H1 (cell line): ENCODE results near the gene WHAMM. TPM values are rescaled to one million over a fixed set of nuclear protein-coding genes. Genes with fewer than 3 reads are reported as not detected.

Experiments
- CTCF ChIA-PET: fragments of 300-600 bp; sonication (Branson Sonifier 250); formaldehyde crosslinking; loops from one replicate; lab custom pipeline; 2021; ENCODE audit not compliant: partially characterized antibody; lab: Charles Lee
- POLR2A ChIA-PET: fragments of 300-600 bp; sonication (Branson Sonifier 250); formaldehyde crosslinking; loops from one replicate; lab custom pipeline; 2021; ENCODE audit warnings: inconsistent platforms; ENCODE audit not compliant: partially characterized antibody; lab: Charles Lee
- DNase-seq, 2 experiments: peaks; one replicate each; pipeline versions ENCODE4 v3.0.0 to v3.0.0-alpha.2; 2010 to 2022; ENCODE audit warnings: low spot score in 2 of 2, low read depth in 1 of 2, mixed read lengths in 1 of 2
- FAIRE-seq: peaks from 2 replicates; lab custom pipeline; 2011; peaks lifted over from hg19 to GRCh38; lab: Jason Lieb, UNC
- H2AFZ ChIP-seq: 2 replicates; pipeline ENCODE4 v1.8.1; 2012; ENCODE audit warnings: low read length, inconsistent platforms
- H2AK5ac ChIP-seq: 2 replicates; pipeline ENCODE4 v1.6.1; 2013; ENCODE audit warnings: low read depth, low read length
- H2BK120ac ChIP-seq: replicated peaks from 2 replicates; pipeline ENCODE3; 2013; ENCODE audit warnings: low read depth, low read length, inconsistent platforms
- H2BK12ac ChIP-seq: 2 replicates; pipeline ENCODE4 v1.6.1; 2013; ENCODE audit warnings: low read depth, low read length
- H2BK15ac ChIP-seq: 2 replicates; pipeline ENCODE4 v1.6.1; 2013; ENCODE audit warnings: low read length
- H2BK20ac ChIP-seq: 2 replicates; pipeline ENCODE4 v1.6.1; 2013; ENCODE audit warnings: low read length
- H2BK5ac ChIP-seq: 2 replicates; pipeline ENCODE4 v1.6.1; 2013; ENCODE audit warnings: low read depth, low read length
- H3K14ac ChIP-seq: 2 replicates; pipeline ENCODE4 v1.6.1; 2013; ENCODE audit warnings: inconsistent platforms; ENCODE audit not compliant: insufficient read length
- H3K18ac ChIP-seq: 2 replicates; pipeline ENCODE4 v1.6.1; 2013; ENCODE audit warnings: low read length; ENCODE audit errors: extremely low read depth
- H3K23ac ChIP-seq: 2 replicates; pipeline ENCODE4 v1.6.1; 2013; ENCODE audit warnings: inconsistent platforms; ENCODE audit not compliant: insufficient read length
- H3K23me2 ChIP-seq: 2 replicates; pipeline ENCODE4 v1.6.1; 2013; ENCODE audit warnings: low read depth, low read length
- H3K27ac ChIP-seq: 2 replicates; pipeline ENCODE4 v1.6.1; 2011; ENCODE audit warnings: low read depth, low read length, inconsistent platforms
- H3K27me3 ChIP-seq, 4 experiments: replicated peaks in 1 of 4; 1 replicate in 1 of 4; 2 replicates in 3 of 4; pipeline versions ENCODE4 v1.6.1 to v1.8.1; 2011 to 2013; ENCODE audit warnings: low read length in 3 of 4, mild to moderate bottlenecking in 3 of 4, inconsistent platforms in 2 of 4, mixed read lengths in 2 of 4, moderate library complexity in 1 of 4; ENCODE audit not compliant: control insufficient read depth in 3 of 4, insufficient read depth in 3 of 4; ENCODE audit errors: extremely low read depth in 1 of 4
- H3K36me3 ChIP-seq, 4 experiments: 2 replicates each; pipeline versions ENCODE4 v1.6.1 to v1.8.1; 2011 to 2013; ENCODE audit warnings: mild to moderate bottlenecking in 4 of 4, low read length in 3 of 4, moderate library complexity in 2 of 4, control low read depth in 1 of 4, inconsistent platforms in 1 of 4; ENCODE audit not compliant: insufficient read depth in 4 of 4, control insufficient read depth in 2 of 4
- H3K4ac ChIP-seq: replicated peaks from 2 replicates; pipeline ENCODE3; 2013; ENCODE audit warnings: low read length, low read depth, mixed read lengths, inconsistent platforms; ENCODE audit not compliant: insufficient read length
- H3K4me1 ChIP-seq, 4 experiments: replicated peaks in 1 of 4; 1 replicate in 1 of 4; 2 replicates in 3 of 4; pipeline versions ENCODE4 v1.6.1 to v1.8.1; 2011 to 2013; ENCODE audit warnings: low read length in 3 of 4, inconsistent platforms in 2 of 4, mixed read lengths in 1 of 4; ENCODE audit not compliant: insufficient read depth in 4 of 4, control insufficient read depth in 3 of 4
- H3K4me2 ChIP-seq, 2 experiments: 2 replicates each; pipeline versions ENCODE4 v1.6.1 to v1.8.1; 2011 to 2013; ENCODE audit warnings: low read depth in 2 of 2, low read length in 2 of 2, control low read depth in 1 of 2, inconsistent platforms in 1 of 2, mild to moderate bottlenecking in 1 of 2; ENCODE audit not compliant: insufficient read depth in 1 of 2
- H3K4me3 ChIP-seq, 4 experiments: fragments of 200-600, 300-600 bp in 1 of 4; sonication (generic), shearing (Covaris generic), sonication (Bioruptor Twin) in 1 of 4; 2 replicates each; pipeline versions ENCODE4 v1.5.1 to v1.8.1; 2011 to 2016; ENCODE audit warnings: low read length in 4 of 4, low read depth in 3 of 4, control low read depth in 2 of 4, inconsistent platforms in 2 of 4, mild to moderate bottlenecking in 2 of 4, mixed read lengths in 1 of 4, moderate library complexity in 1 of 4; ENCODE audit not compliant: insufficient read depth in 2 of 4; ENCODE audit errors: extremely low read depth in 1 of 4
- H3K56ac ChIP-seq: replicated peaks from 2 replicates; pipeline ENCODE3; 2013; ENCODE audit warnings: low read depth, mild to moderate bottlenecking, mixed read lengths, low read length, inconsistent platforms; ENCODE audit not compliant: insufficient read length
- H3K79me1 ChIP-seq: 2 replicates; pipeline ENCODE4 v1.6.1; 2013; ENCODE audit warnings: low read depth, low read length, control low read depth
- H3K79me2 ChIP-seq, 2 experiments: 2 replicates each; pipeline versions ENCODE4 v1.6.1 to v1.8.1; 2012 to 2013; ENCODE audit warnings: low read length in 2 of 2, mild to moderate bottlenecking in 2 of 2, inconsistent platforms in 1 of 2; ENCODE audit not compliant: insufficient read depth in 2 of 2, control insufficient read depth in 1 of 2
- H3K9ac ChIP-seq, 4 experiments: replicated peaks in 1 of 4; 1 replicate in 1 of 4; 2 replicates in 3 of 4; pipeline versions ENCODE4 v1.6.1 to v1.8.1; 2011 to 2013; ENCODE audit warnings: low read depth in 3 of 4, low read length in 3 of 4, control low read depth in 2 of 4, mild to moderate bottlenecking in 2 of 4, moderate library complexity in 2 of 4, inconsistent platforms in 1 of 4; ENCODE audit errors: extremely low read depth in 1 of 4
- H3K9me3 ChIP-seq, 2 experiments: 2 replicates each; pipeline versions ENCODE4 v1.6.1 to v1.8.1; 2012 to 2013; ENCODE audit warnings: mild to moderate bottlenecking in 2 of 2, moderate library complexity in 2 of 2, control low read depth in 1 of 2, inconsistent platforms in 1 of 2, low read depth in 1 of 2, low read length in 1 of 2, mixed read lengths in 1 of 2; ENCODE audit not compliant: insufficient read depth in 2 of 2
- H4K20me1 ChIP-seq, 2 experiments: replicated peaks in 1 of 2; 2 replicates each; pipeline versions ENCODE3 to v1.8.1; 2011 to 2013; ENCODE audit warnings: inconsistent platforms in 2 of 2, low read length in 2 of 2, mild to moderate bottlenecking in 1 of 2; ENCODE audit not compliant: insufficient read depth in 2 of 2, control insufficient read depth in 1 of 2
- H4K5ac ChIP-seq: 2 replicates; pipeline ENCODE4 v1.6.1; 2013; ENCODE audit warnings: low read length, low read depth, mixed read lengths, inconsistent platforms; ENCODE audit not compliant: insufficient read length
- H4K8ac ChIP-seq: 2 replicates; pipeline ENCODE4 v1.8.0; 2013; ENCODE audit warnings: mild to moderate bottlenecking, moderate library complexity, low read length, inconsistent platforms; ENCODE audit not compliant: insufficient read depth; ENCODE audit errors: extremely low read depth
- H4K91ac ChIP-seq: replicated peaks from 2 replicates; pipeline ENCODE3; 2013; ENCODE audit warnings: low read length, mixed read lengths, inconsistent platforms; ENCODE audit not compliant: insufficient read length
- ASH2L ChIP-seq: fragments of 200-600, 300-600 bp; sonication (generic); IDR thresholded peaks from one replicate; pipeline ENCODE4 v1.7.1; 2017; ENCODE audit warnings: low read length
- CEBPB ChIP-seq: IDR thresholded peaks from 2 replicates; pipeline ENCODE4 v1.6.1; 2012; ENCODE audit warnings: low read depth, low read length
- CHD1 ChIP-seq: IDR thresholded peaks from 2 replicates; pipeline ENCODE4 v1.6.1; 2012; ENCODE audit warnings: low read depth, low read length, improper control_type of control experiment
- CHD2 ChIP-seq: IDR thresholded peaks from 2 replicates; pipeline ENCODE4 v1.6.1; 2012; ENCODE audit warnings: low read length, improper control_type of control experiment
- KDM5A ChIP-seq: fragments of 200-600 bp; IDR thresholded peaks from 2 replicates; pipeline ENCODE4 v1.7.1; 2012; ENCODE audit warnings: mild to moderate bottlenecking, low read length, inconsistent platforms, mixed read lengths
- MAFK ChIP-seq: IDR thresholded peaks from 2 replicates; pipeline ENCODE4 v1.6.1; 2012; ENCODE audit warnings: low read depth, mild to moderate bottlenecking, improper control_type of control experiment, low read length
- PHF8 ChIP-seq: fragments of 200-600 bp; sonication (generic); conservative IDR thresholded peaks from 2 replicates; pipeline ENCODE4 v1.7.1; 2012; ENCODE audit warnings: low read depth, mild to moderate bottlenecking, inconsistent platforms, low read length, moderate library complexity
- POLR2A ChIP-seq, 2 experiments: IDR thresholded peaks; 1 replicate in 1 of 2; 2 replicates in 1 of 2; pipeline ENCODE4 v1.6.1; 2011; ENCODE audit warnings: low read depth in 2 of 2, low read length in 2 of 2, mild to moderate bottlenecking in 2 of 2; ENCODE audit errors: control extremely low read depth in 1 of 2
- POLR2AphosphoS5 ChIP-seq: IDR thresholded peaks from 2 replicates; pipeline ENCODE4 v1.6.1; 2011; ENCODE audit warnings: low read depth, low read length
- RXRA ChIP-seq: IDR thresholded peaks from 2 replicates; pipeline ENCODE4 v1.6.1; 2011; ENCODE audit warnings: low read depth, mild to moderate bottlenecking, low read length, moderate library complexity; ENCODE audit not compliant: insufficient read depth
- SIX5 ChIP-seq: IDR thresholded peaks from 2 replicates; pipeline ENCODE4 v1.6.1; 2011; ENCODE audit warnings: mild to moderate bottlenecking, low read depth, low read length
- SP4 ChIP-seq: IDR thresholded peaks from 2 replicates; pipeline ENCODE4 v1.6.1; 2012; ENCODE audit warnings: low read length, inconsistent platforms
- SRF ChIP-seq: IDR thresholded peaks from 2 replicates; pipeline ENCODE4 v1.6.1; 2011; ENCODE audit warnings: mild to moderate bottlenecking, low read depth, low read length, moderate library complexity
- YY1 ChIP-seq: IDR thresholded peaks from 2 replicates; pipeline ENCODE4 v1.6.1; 2011; ENCODE audit warnings: low read depth, mild to moderate bottlenecking, low read length
- ZNF274 ChIP-seq: IDR thresholded peaks from 2 replicates; pipeline ENCODE4 v1.7.0; 2012; ENCODE audit warnings: low read length, borderline replicate concordance; ENCODE audit errors: extremely low read depth
- WGBS, 2 experiments: shearing (Covaris generic) in 1 of 2; methylation state at CpG; one replicate each; pipeline versions ENCODE4 v1.1.6 to v1.1.7; 2013 to 2015; ENCODE audit warnings: low lambda C conversion rate in 2 of 2, mixed read lengths in 2 of 2, inconsistent platforms in 1 of 2, low coverage in 1 of 2, missing lambda C conversion rate in 1 of 2; ENCODE audit not compliant: insufficient replicate concordance in 2 of 2, insufficient coverage in 1 of 2, insufficient read length in 1 of 2; ENCODE audit errors: extremely low coverage in 1 of 2, missing lambda C conversion rate in 1 of 2; 5-methylcytosine and 5-hydroxymethylcytosine counted together
- polyA plus RNA-seq, 7 experiments: library from polyadenylated mRNA; depleted of rRNA in 3 of 7; stranded (reverse) in 5 of 7; unstranded in 2 of 7; fragments of >200 nt in 5 of 7; fragments of 200-250 nt in 2 of 7; gene quantifications; 1 replicate in 5 of 7; 2 replicates in 1 of 7; 4 replicates in 1 of 7; pipeline versions ENCODE4 v1.2.1 to v1.2.3, GENCODE V29; 2011 to 2013; ENCODE audit warnings: missing spikeins in 2 of 7, mixed read lengths in 2 of 7
- total RNA-seq: library from RNA; stranded (reverse); fragmentation: NEBNext Ultra II Directional; extraction: Animal tissue kit (Norgen Biotek cat#: 25700); gene quantifications from 2 replicates; pipeline ENCODE4 v1.2.1, GENCODE V29; 2021

The WHAMM gene
- total and polyA plus RNA-seq, 2 of the 8 experiments (the other 6 are each of a cell fraction or from before 2014, with no cell fraction given) = 1.1 to 3.3 TPM

DNA sequence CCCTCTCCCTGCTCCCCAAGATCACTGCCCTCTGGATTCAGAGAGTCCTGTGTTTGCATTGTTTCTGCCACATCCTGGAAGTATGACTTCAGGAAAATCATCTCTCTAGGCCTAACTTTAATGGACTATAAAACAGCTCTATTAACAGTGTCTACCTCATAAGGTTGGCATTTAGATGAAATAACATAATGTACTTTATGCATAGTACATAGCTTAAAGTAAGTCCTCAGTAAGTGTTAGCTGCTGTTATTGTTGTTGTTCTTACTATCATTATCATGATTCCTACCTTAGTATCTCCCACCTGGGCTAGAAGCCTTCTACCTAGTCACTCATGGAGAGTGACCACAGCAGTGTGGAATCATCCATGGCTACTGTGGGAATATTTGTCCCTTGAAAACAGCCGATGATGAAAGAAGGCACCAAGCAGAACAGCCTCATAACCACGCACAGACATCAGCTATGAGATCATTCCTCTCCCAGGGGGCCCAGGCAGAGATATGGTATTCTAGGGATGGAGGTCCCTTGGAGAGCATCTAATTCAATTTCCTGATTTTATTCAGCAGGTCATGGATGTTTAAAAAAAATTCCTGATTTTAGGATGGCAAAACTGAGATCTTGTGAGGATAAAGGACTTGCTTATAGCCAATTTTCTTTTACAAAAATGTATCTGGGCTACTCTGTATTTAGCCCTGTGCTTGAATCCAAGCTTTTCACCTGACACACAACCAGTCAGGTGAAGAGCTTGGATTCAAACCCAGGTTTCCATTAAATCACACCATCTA is 5.4 kb upstream of the WHAMM start:
- 89% methylated on average over 2 of the region's 2 CpGs; no CpG with 5 or more reads in 1 of the 2 experiments for WGBS, 2 experiments
- Histone ChIP-seq H3K27me3 (peaks cover 0 to 4% (median 0%) of the 10 kb centered on the region in 4 experiments; a peak in 3 of 7 replicates), H3K79me2 (no peaks in the 10 kb centered on the region), H2AK5ac (no peak overlapping the region), H2BK15ac (no peak overlapping the region), H3K4me1 (peaks cover 0 to 4% (median 0%) of the 10 kb centered on the region in 4 experiments; a peak in 1 of 7 replicates), H3K27ac (no peak overlapping the region), H3K14ac (no peak overlapping the region), H2AFZ (no peak overlapping the region), H3K36me3 (no peaks in the 10 kb centered on the region), H4K8ac (no peak overlapping the region), H3K56ac (no peak overlapping the region), H2BK20ac (no peak overlapping the region), H3K9ac (no peak overlapping the region), H3K4me3 (no peak overlapping the region), H3K9me3 (no peaks in the 10 kb centered on the region), H2BK12ac (no peak overlapping the region), H3K79me1 (no peaks in the 10 kb centered on the region), H4K91ac (no peak overlapping the region), H3K23me2 (no peaks in the 10 kb centered on the region; the same call in 1 of the 2 replicates), H3K4ac (no peak overlapping the region), H4K5ac (no peak overlapping the region), H4K20me1 (no peaks in the 10 kb centered on the region), H3K23ac (no peak overlapping the region), H3K18ac (no peak overlapping the region), H2BK120ac (no peak overlapping the region), H3K4me2 (no peak overlapping the region), H2BK5ac (no peak overlapping the region)
- FAIRE-seq (no peak), DNase-seq (no peak)
- ChIA-PET CTCF (no interaction called here), POLR2A (interaction anchor here (0.7 kb wide), 1 partner anchor 124 kb away, joined by 3 read pairs; no protein-coding TSS in a partner anchor)
- no peak for TF ChIP-seq CHD1
- TF ChIP-seq KDM5A = no peak
- TF ChIP-seq YY1 = no peak
- TF ChIP-seq PHF8 = no peak
- TF ChIP-seq SP4 = no peak
- no peak for TF ChIP-seq RXRA
- TF ChIP-seq CHD2 = no peak
- no peak for TF ChIP-seq POLR2A (IDR thresholded peaks at IDR 0.05; ENCODE audit: control extremely low read depth in 1 of 2, low read depth in 2 of 2, low read length in 2 of 2)
- TF ChIP-seq SIX5 = no peak
- TF ChIP-seq ASH2L = no peak
- TF ChIP-seq SRF = no peak
- no peak for TF ChIP-seq POLR2AphosphoS5
- no peak for TF ChIP-seq ZNF274
- TF ChIP-seq CEBPB = no peak
- no peak for TF ChIP-seq MAFK
